A549 (cell line): ENCODE measurements around the gene SYNJ1. TPM values are rescaled to one million over a fixed set of nuclear protein-coding genes. Genes with fewer than 3 reads are reported as not detected.

Source experiments
- ATAC-seq, 2 experiments: fragments of 200-7000 bp in 1 of 2; fragments of >200 bp in 1 of 2; cut with Nextera tagmentation in 1 of 2; cut with Tn5 transposase in 1 of 2; 3 replicates each; pipeline versions ENCODE4 v1.8.0 to v1.9.1; 2018 to 2020; ENCODE audit warnings: mild to moderate bottlenecking in 1 of 2, moderate library complexity in 1 of 2
- CTCF ChIA-PET: fragments of 300-600 bp; sonication (Branson Sonifier 250); formaldehyde crosslinking; extraction: SDS; loops from one replicate; lab custom pipeline; 2021; ENCODE audit warnings: antibody characterized with exemption, inconsistent platforms; lab: Yijun Ruan, JAX
- POLR2A ChIA-PET: fragments of 350-600 bp; formaldehyde crosslinking; extraction: SDS; loops from one replicate; lab custom pipeline; 2021; ENCODE audit warnings: antibody characterized with exemption, inconsistent platforms; lab: Yijun Ruan, JAX
- DNase-seq, 2 experiments: peaks; one replicate each; pipeline versions ENCODE4 v3.0.0 to v3.0.0-alpha.2; 2011 to 2016; ENCODE audit warnings: low read depth in 1 of 2, low spot score in 1 of 2
- FAIRE-seq: peaks from 2 replicates; lab custom pipeline; 2011; peaks lifted over from hg19 to GRCh38; lab: Jason Lieb, UNC
- H3K27ac ChIP-seq, 2 experiments: fragments of >200 bp; sonication (Bioruptor Twin); formaldehyde crosslinking; 3 replicates each; pipeline ENCODE4 v1.5.1; 2016 to 2017
- H3K4me1 ChIP-seq: fragments of >200 bp; sonication (Bioruptor Twin); formaldehyde crosslinking; 3 replicates; pipeline ENCODE4 v1.6.1; 2016
- H3K4me2 ChIP-seq: fragments of >200 bp; sonication (Bioruptor Twin); formaldehyde crosslinking; 3 replicates; pipeline ENCODE4 v1.6.1; 2016
- H3K4me3 ChIP-seq: fragments of >200 bp; sonication (Bioruptor Twin); formaldehyde crosslinking; 3 replicates; pipeline ENCODE4 v1.5.1; 2016
- H3K9me3 ChIP-seq: fragments of >200 bp; sonication (Bioruptor Twin); formaldehyde crosslinking; 3 replicates; pipeline ENCODE4 v1.6.1; 2016
- BHLHE40 ChIP-seq: IDR thresholded peaks from 2 replicates; pipeline ENCODE4 v1.6.1; 2012; ENCODE audit warnings: low read depth, low read length, inconsistent platforms
- CBX2 ChIP-seq: fragments of 200-600 bp; sonication (generic); IDR thresholded peaks from 2 replicates; pipeline ENCODE4 v1.6.1; 2016; ENCODE audit warnings: low read depth, mild to moderate bottlenecking, borderline replicate concordance
- CEBPB ChIP-seq, 2 experiments: fragments of >200 bp in 1 of 2; sonication (Bioruptor Twin) in 1 of 2; formaldehyde crosslinking in 1 of 2; IDR thresholded peaks; 2 replicates each; pipeline ENCODE4 v1.6.1; 2012 to 2016
- CHD4 ChIP-seq: fragments of 200-600 bp; sonication (generic); IDR thresholded peaks from 2 replicates; pipeline ENCODE4 v1.6.1; 2016; ENCODE audit warnings: antibody characterized with exemption, mild to moderate bottlenecking, borderline replicate concordance
- CTCF ChIP-seq: fragments of >200 bp; sonication (Bioruptor Twin); formaldehyde crosslinking; IDR thresholded peaks from 3 replicates; pipeline ENCODE4 v1.5.1; 2016
- E2F6 ChIP-seq: IDR thresholded peaks from 2 replicates; pipeline ENCODE4 v1.6.1; 2012; ENCODE audit warnings: low read depth, borderline replicate concordance
- EHF ChIP-seq: fragments of 250-450 bp; sonication (Bioruptor Pico); IDR thresholded peaks from 2 replicates; pipeline ENCODE4 v1.5.0; 2020; ENCODE audit warnings: mild to moderate bottlenecking
- EHMT2 ChIP-seq: fragments of 200-600 bp; sonication (generic); IDR thresholded peaks from 2 replicates; pipeline ENCODE4 v1.6.1; 2016; ENCODE audit warnings: antibody characterized with exemption, low read depth, mild to moderate bottlenecking, moderate library complexity
- ELK1 ChIP-seq: fragments of 150-350 bp; IDR thresholded peaks from 2 replicates; pipeline ENCODE4 v1.6.1; 2014; ENCODE audit warnings: low read depth, mild to moderate bottlenecking, low read length
- HES2 ChIP-seq: fragments of >200 bp; sonication (Bioruptor Twin); formaldehyde crosslinking; IDR thresholded peaks from 2 replicates; pipeline ENCODE4 v1.6.1; 2016
- HEYL ChIP-seq: fragments of 250-450 bp; sonication (Bioruptor Pico); IDR thresholded peaks from 2 replicates; pipeline ENCODE4 v1.8.0; 2021; ENCODE audit warnings: mild to moderate bottlenecking, moderate library complexity
- HOXB13 ChIP-seq: fragments of 250-450 bp; sonication (Bioruptor Pico); IDR thresholded peaks from 2 replicates; pipeline ENCODE4 v1.5.0; 2020; ENCODE audit warnings: low read depth, mild to moderate bottlenecking, moderate library complexity
- JUNB ChIP-seq: fragments of >200 bp; sonication (Bioruptor Twin); formaldehyde crosslinking; IDR thresholded peaks from 2 replicates; pipeline ENCODE4 v1.6.1; 2016
- MAFK ChIP-seq: fragments of 450-650 bp; IDR thresholded peaks from 2 replicates; pipeline ENCODE4 v1.6.1; 2014; ENCODE audit not compliant: partially characterized antibody
- NFE2L2 ChIP-seq: fragments of 150-350 bp; conservative IDR thresholded peaks from 2 replicates; pipeline ENCODE4 v1.6.1; 2014; ENCODE audit warnings: low read length
- NPAS2 ChIP-seq: fragments of 250-450 bp; sonication (Bioruptor Pico); IDR thresholded peaks from 2 replicates; pipeline ENCODE4 v1.8.0; 2022; ENCODE audit warnings: mild to moderate bottlenecking, moderate library complexity, borderline replicate concordance
- PHF8 ChIP-seq: fragments of 200-600 bp; sonication (generic); IDR thresholded peaks from 2 replicates; pipeline ENCODE4 v1.6.1; 2016; ENCODE audit warnings: low read depth, mild to moderate bottlenecking, antibody characterized with exemption, moderate library complexity, borderline replicate concordance
- POLR2AphosphoS2 ChIP-seq: conservative IDR thresholded peaks from 2 replicates; pipeline ENCODE4 v1.6.1; 2012; ENCODE audit warnings: low read length, improper control_type of control experiment, inconsistent platforms
- RAD21 ChIP-seq, 2 experiments: fragments of >200 bp in 1 of 2; sonication (Bioruptor Twin) in 1 of 2; formaldehyde crosslinking in 1 of 2; IDR thresholded peaks in 1 of 2; conservative IDR thresholded peaks in 1 of 2; 2 replicates in 1 of 2; 3 replicates in 1 of 2; pipeline ENCODE4 v1.6.1; 2012 to 2018; ENCODE audit warnings: inconsistent platforms in 1 of 2
- RNF2 ChIP-seq: fragments of 200-600 bp; sonication (generic); IDR thresholded peaks from 2 replicates; pipeline ENCODE4 v1.6.1; 2016; ENCODE audit warnings: low read depth, mild to moderate bottlenecking, antibody characterized with exemption, moderate library complexity, borderline replicate concordance
- SMC3 ChIP-seq: fragments of >200 bp; sonication (Bioruptor Twin); formaldehyde crosslinking; IDR thresholded peaks from 3 replicates; pipeline ENCODE4 v1.6.1; 2018; ENCODE audit warnings: inconsistent platforms
- SREBF2 ChIP-seq: fragments of 450-650 bp; IDR thresholded peaks from 2 replicates; pipeline ENCODE4 v1.6.1; 2014; ENCODE audit warnings: mild to moderate bottlenecking, moderate library complexity
- ZSCAN20 ChIP-seq: fragments of 250-450 bp; sonication (Bioruptor Pico); IDR thresholded peaks from 2 replicates; pipeline ENCODE4 v1.8.0; 2022; ENCODE audit warnings: mild to moderate bottlenecking, moderate library complexity
- WGBS: methylation state at CpG from one replicate; pipeline ENCODE4 v1.1.6; 2017; ENCODE audit errors: missing lambda C conversion rate; 5-methylcytosine and 5-hydroxymethylcytosine counted together
- polyA plus RNA-seq, 4 experiments: library from polyadenylated mRNA; depleted of rRNA in 3 of 4; stranded (reverse); fragments of >200 nt; fragmentation: RNase III in 1 of 4; extraction: RNeasy Plus Mini Kit Qiagen cat#74134 plus additional on column Dnase treatment in 1 of 4; gene quantifications; 2 replicates in 3 of 4; 3 replicates in 1 of 4; pipeline ENCODE4 v1.2.3, GENCODE V29; 2011 to 2017

SYNJ1 gene
- polyA plus RNA-seq, 2 of the 4 experiments (the other 2 are of a cell fraction), result 2.3 to 3.8 TPM

GRCh38 chr21:32757804-32758203 lies 30.0 kb upstream of the SYNJ1 start:
- no peak overlapping the region for H3K27ac ChIP-seq
- no peaks in the 10 kb centered on the region for H3K4me1 ChIP-seq
- FAIRE-seq (no peak), DNase-seq (no peak), ATAC-seq (no peak)
- WGBS, result 86% methylated on average over 1 of the region's 1 CpG
- H3K9me3 ChIP-seq, result no peaks in the 10 kb centered on the region
- ChIA-PET POLR2A (no interaction called here), CTCF (interaction anchor here (1.0 to 1.1 kb wide), 2 partner anchors 10 to 14 kb away, joined by 5 to 10 read pairs; partner anchors contain the start of gene PAXBP1)
- no peak overlapping the region for H3K4me3 ChIP-seq
- TF ChIP-seq ELK1 (no peak), BHLHE40 (no peak), EHF (CRISPR knock-in tag) (no peak), NPAS2 (no peak), SMC3 (no peak), RAD21 (conservative IDR thresholded peaks at IDR 0.05 in 1 of 2, IDR thresholded peaks at IDR 0.05 in 1 of 2) (no peak), CTCF (no peak), E2F6 (no peak), ZSCAN20 (CRISPR knock-in tag) (no peak)
- no peak overlapping the region for H3K4me2 ChIP-seq

- Histone ChIP-seq H3K9me3 (no peaks in the 10 kb centered on the region), H3K27ac (no peak overlapping the region), H3K4me3 (no peak overlapping the region), H3K4me1 (no peaks in the 10 kb centered on the region), H3K4me2 (no peak overlapping the region)
- TF ChIP-seq JUNB, result no peak
- no peak for TF ChIP-seq ZSCAN20 (CRISPR knock-in tag)
- TF ChIP-seq CHD4, result no peak
- TF ChIP-seq CEBPB (IDR thresholded peaks at IDR 0.05), result no peak
- no peak for TF ChIP-seq HOXB13 (CRISPR knock-in tag)
- TF ChIP-seq SREBF2, result no peak
- no peak for TF ChIP-seq PHF8
- TF ChIP-seq POLR2AphosphoS2, result no peak
- FAIRE-seq (no peak), ATAC-seq (no peak), DNase-seq (no peak)
- POLR2A ChIA-PET, result no interaction called here
- CTCF ChIA-PET, result interaction anchor here (1.0 kb wide), 1 partner anchor 21 kb away, joined by 3 read pairs; no protein-coding TSS in a partner anchor
- 86% methylated on average over 1 of the region's 1 CpG for WGBS
These were observed 28.3 kb upstream of the SYNJ1 start for GRCh38 chr21:32756096-32756495.

- ChIA-PET CTCF (interaction anchor here (0.6 to 2.1 kb wide), 2 partner anchors 17 to 119 kb away, joined by 3 to 8 read pairs; partner anchors contain the start of gene PAXBP1), POLR2A (no interaction called here)
- H3K4me2 ChIP-seq, result no peak overlapping the region
- WGBS, result 91% methylated on average over 6 of the region's 6 CpGs
- ATAC-seq (no peak), FAIRE-seq (no peak), DNase-seq (no peak)
- no peak overlapping the region for H3K27ac ChIP-seq
- no peaks in the 10 kb centered on the region for H3K9me3 ChIP-seq
- H3K4me3 ChIP-seq, result no peak overlapping the region
- no peaks in the 10 kb centered on the region for H3K4me1 ChIP-seq
- no peak for TF ChIP-seq HES2
- TF ChIP-seq NFE2L2, result no peak
- TF ChIP-seq CBX2, result no peak
- no peak for TF ChIP-seq JUNB
- TF ChIP-seq SREBF2, result no peak
- no peak for TF ChIP-seq HEYL (CRISPR knock-in tag)
- TF ChIP-seq EHMT2, result no peak
- TF ChIP-seq CEBPB (IDR thresholded peaks at IDR 0.05), result no peak
- no peak for TF ChIP-seq E2F6
- TF ChIP-seq RNF2, result no peak
- TF ChIP-seq MAFK, result no peak
These were observed 26.2 kb upstream of the SYNJ1 start for GRCh38 chr21:32753818-32754585.
